GM18520 (cell line): Measurements from ENCODE around the gene PI4K2B.
"Not testable (repeated sequence)": the region's sequence is repeated elsewhere in the genome, so short reads cannot be mapped to it uniquely, and the experiment has no call there.

Experiments
- ATAC-seq: cut with Tn5 transposase; IDR thresholded peaks from one replicate; pipeline ENCODE4 v1.9.1; 2021; ENCODE audit not compliant: unreplicated experiment

PI4K2B gene

GRCh38 chr4:25240754-25241210, 6.9 kb downstream of the PI4K2B start:
- ATAC-seq = not testable (repeated sequence)

- not testable (repeated sequence) for ATAC-seq
These were observed 8.4 kb downstream of the PI4K2B start for GRCh38 chr4:25242195-25242594.

- ATAC-seq = no peak
These were observed 11.3 kb downstream of the PI4K2B start for GRCh38 chr4:25245181-25245580.

- no peak for ATAC-seq
These were observed 13.1 kb downstream of the PI4K2B start for GRCh38 chr4:25246680-25247611.

- not testable (repeated sequence) for ATAC-seq
These were observed 15.0 kb downstream of the PI4K2B start for GRCh38 chr4:25248875-25249274.

GRCh38 chr4:25249494-25249893, 15.7 kb downstream of the PI4K2B start:
- ATAC-seq = not testable (repeated sequence)

- ATAC-seq = no peak
These were observed 18.6 kb downstream of the PI4K2B start for GRCh38 chr4:25252230-25253070.

- ATAC-seq = no peak
These were observed 19.2 kb downstream of the PI4K2B start for GRCh38 chr4:25253071-25253445.

- ATAC-seq = not testable (repeated sequence)
These were observed 20.0 kb downstream of the PI4K2B start for GRCh38 chr4:25253786-25254185.

GRCh38 chr4:25258980-25259578, 25.2 kb downstream of the PI4K2B start:
- ATAC-seq = no peak

GRCh38 chr4:25271866-25272265, 38.0 kb downstream of the PI4K2B start:
- no peak for ATAC-seq

GRCh38 chr4:25280210-25280609, 46.4 kb downstream of the PI4K2B start:
- no peak for ATAC-seq

GRCh38 chr4:25283948-25284347, 50.1 kb downstream of the PI4K2B start:
- ATAC-seq = no peak

GRCh38 chr4:25284466-25284865, 50.6 kb downstream of the PI4K2B start:
- ATAC-seq = no peak

- no peak for ATAC-seq
These were observed 56.7 kb downstream of the PI4K2B start for GRCh38 chr4:25290490-25291067.

- no peak for ATAC-seq
These were observed 57.4 kb downstream of the PI4K2B start for GRCh38 chr4:25291158-25291733.

- ATAC-seq = no peak
These were observed 63.9 kb downstream of the PI4K2B start for GRCh38 chr4:25297528-25298242.

- no peak for ATAC-seq
These were observed 65.8 kb downstream of the PI4K2B start for GRCh38 chr4:25299476-25300203.

GRCh38 chr4:25301471-25301870, 67.6 kb downstream of the PI4K2B start:
- ATAC-seq = no peak
